WERI-Rb-1 (cell line): ENCODE data around the gene NEK10.

Experiments
- DNase-seq: peaks from one replicate; pipeline ENCODE4 v3.0.0-alpha.2; 2020
- H3K27ac ChIP-seq: fragments of 250-450 bp; sonication (Bioruptor Pico); 2 replicates; pipeline ENCODE4 v1.5.1; 2020; ENCODE audit warnings: mild to moderate bottlenecking, moderate library complexity
- H3K27me3 ChIP-seq: fragments of 250-450 bp; sonication (Bioruptor Pico); 2 replicates; pipeline ENCODE4 v1.5.1; 2021; ENCODE audit warnings: mild to moderate bottlenecking, low read depth, moderate library complexity; ENCODE audit not compliant: insufficient read depth, severe bottlenecking
- H3K36me3 ChIP-seq: fragments of 250-450 bp; sonication (Bioruptor Pico); 2 replicates; pipeline ENCODE4 v1.5.1; 2020; ENCODE audit warnings: mild to moderate bottlenecking, moderate library complexity
- H3K4me3 ChIP-seq: 2 replicates; pipeline ENCODE4 v1.5.1; 2011; ENCODE audit warnings: low read depth, mild to moderate bottlenecking, control low read depth, low read length
- H3K9me3 ChIP-seq: fragments of 250-450 bp; sonication (Bioruptor Pico); 2 replicates; pipeline ENCODE4 v1.5.1; 2021; ENCODE audit warnings: mild to moderate bottlenecking, moderate library complexity; ENCODE audit not compliant: severe bottlenecking
- CTCF ChIP-seq: IDR thresholded peaks from 2 replicates; pipeline ENCODE4 v1.5.1; 2011; ENCODE audit warnings: low read depth, mild to moderate bottlenecking, control low read depth, inconsistent platforms, low read length

NEK10 gene

GRCh38 chr3:27080258-27080525 lies 289.0 kb downstream of the NEK10 start:
- no peaks in the 10 kb centered on the region for H3K27me3 ChIP-seq
- no peak for DNase-seq
- TF ChIP-seq CTCF: no peak

GRCh38 chr3:27079427-27080257 lies 289.5 kb downstream of the NEK10 start:
- TF ChIP-seq CTCF: no peak
- Histone ChIP-seq H3K27ac (peak overlapping the region; percentile 52), H3K36me3 (no peaks in the 10 kb centered on the region), H3K4me3 (no peak overlapping the region), H3K27me3 (no peaks in the 10 kb centered on the region), H3K9me3 (no peaks in the 10 kb centered on the region)
- peak; percentile 65 for DNase-seq

More at GRCh38 chr3:27080258-27080525, 289.0 kb downstream of the NEK10 start:
- Histone ChIP-seq H3K9me3 (no peaks in the 10 kb centered on the region), H3K27ac (peak overlapping the region; percentile 52), H3K36me3 (no peaks in the 10 kb centered on the region), H3K4me3 (no peak overlapping the region)

GRCh38 chr3:27078246-27078913 lies 290.8 kb downstream of the NEK10 start:
- DNase-seq: no peak
- H3K9me3 ChIP-seq: no peaks in the 10 kb centered on the region
- H3K27me3 ChIP-seq: no peaks in the 10 kb centered on the region
- H3K4me3 ChIP-seq: no peak overlapping the region
- H3K27ac ChIP-seq: no peak overlapping the region
- H3K36me3 ChIP-seq: no peaks in the 10 kb centered on the region
- TF ChIP-seq CTCF: no peak

GRCh38 chr3:27076815-27077630 lies 292.2 kb downstream of the NEK10 start:
- no peak overlapping the region for H3K27ac ChIP-seq
- H3K27me3 ChIP-seq: no peaks in the 10 kb centered on the region
- DNase-seq: no peak
- no peak overlapping the region for H3K4me3 ChIP-seq
- TF ChIP-seq CTCF: no peak
- no peaks in the 10 kb centered on the region for H3K9me3 ChIP-seq
- H3K36me3 ChIP-seq: no peaks in the 10 kb centered on the region

- Histone ChIP-seq H3K27ac (peak overlapping the region; percentile 61), H3K4me3 (no peak overlapping the region), H3K9me3 (no peaks in the 10 kb centered on the region), H3K36me3 (no peaks in the 10 kb centered on the region), H3K27me3 (no peaks in the 10 kb centered on the region)
- DNase-seq: no peak
- TF ChIP-seq CTCF: no peak
Observed at GRCh38 chr3:27074914-27075313, 294.3 kb downstream of the NEK10 start.
